ENCODE measurements around the gene ABHD4. TPM values are rescaled to one million over a fixed set of nuclear protein-coding genes. Genes with fewer than 3 reads are reported as not detected.

The ABHD4 gene
- total RNA-seq, 6 experiments from 2014 or later: 12.7 to 38.1 (median 18.5) TPM

GRCh38 chr14:22656945-22657731 lies 59.0 kb downstream of the ABHD4 start:
- Histone ChIP-seq H3K36me3 (no peaks in the 10 kb centered on the region), H3K27me3 (no peaks in the 10 kb centered on the region), H3K27ac (no peak overlapping the region), H3K4me3 (no peak overlapping the region), H3K4me1 (no peaks in the 10 kb centered on the region), H3K9me3 (no peaks in the 10 kb centered on the region)
- ATAC-seq (no peak), DNase-seq (no peak)
- intact Hi-C loops (cut with DNase I): loop anchor here (10.0 kb wide), 1 partner anchor 102 kb away; no protein-coding TSS in a partner anchor
- TF ChIP-seq POLR2A (IDR thresholded peaks at IDR 0.05): no peak
- no peak for TF ChIP-seq CTCF (IDR thresholded peaks at IDR 0.05)
- WGBS (ENCODE audit: insufficient coverage, low coverage, low lambda C conversion rate, missing lambda C conversion rate): 67% methylated on average over 1 of the region's 8 CpGs

GRCh38 chr14:22657861-22658260 lies 59.8 kb downstream of the ABHD4 start:
- ATAC-seq: peak; percentile 39 to 61 (median 44)
- Histone ChIP-seq H3K27ac (no peak overlapping the region), H3K4me3 (no peak overlapping the region), H3K4me1 (no peaks in the 10 kb centered on the region), H3K27me3 (no peaks in the 10 kb centered on the region), H3K9me3 (no peaks in the 10 kb centered on the region), H3K36me3 (no peaks in the 10 kb centered on the region)
- TF ChIP-seq POLR2A (IDR thresholded peaks at IDR 0.05) (no peak), CTCF (IDR thresholded peaks at IDR 0.05) (peak; percentile 23 to 44 (median 31))
- no peak for DNase-seq
- WGBS (ENCODE audit: insufficient coverage, low coverage, low lambda C conversion rate, missing lambda C conversion rate): 54% methylated on average over 1 of the region's 1 CpG
- intact Hi-C loops (cut with DNase I): loop anchor here (10.0 kb wide), 1 partner anchor 103 kb away; no protein-coding TSS in a partner anchor

DNA sequence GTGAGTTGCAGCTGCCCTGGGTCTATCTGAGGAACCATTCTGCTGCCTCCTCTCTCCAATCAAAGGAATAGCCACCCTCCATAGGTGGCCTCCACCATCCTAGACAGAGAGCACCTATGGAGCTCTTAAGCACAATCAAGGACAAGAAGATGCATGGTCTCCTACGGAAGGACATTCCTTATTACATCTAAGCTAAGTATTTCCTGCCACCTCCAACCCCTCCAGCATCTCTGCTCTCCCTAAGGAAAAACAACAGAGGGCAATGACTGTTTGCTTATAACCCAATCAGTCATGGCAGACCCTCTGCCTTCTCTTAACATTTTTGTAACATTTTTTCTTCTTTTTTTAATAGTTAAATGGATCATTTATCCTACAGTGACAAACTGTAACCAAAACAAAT lies 60.8 kb downstream of the ABHD4 start:
- DNase-seq (no peak), ATAC-seq (no peak)
- no peaks in the 10 kb centered on the region for H3K9me3 ChIP-seq
- no peaks in the 10 kb centered on the region for H3K36me3 ChIP-seq
- no peaks in the 10 kb centered on the region for H3K4me1 ChIP-seq
- 33% methylated on average over 1 of the region's 1 CpG for whole genome bisulfite sequencing (ENCODE audit: insufficient coverage, low coverage, low lambda C conversion rate, missing lambda C conversion rate)
- H3K4me3 ChIP-seq: no peak overlapping the region
- no peaks in the 10 kb centered on the region for H3K27me3 ChIP-seq
- TF ChIP-seq POLR2A (IDR thresholded peaks at IDR 0.05): no peak
- no peak for TF ChIP-seq CTCF (IDR thresholded peaks at IDR 0.05)
- intact Hi-C loops (cut with DNase I): loop anchor here (10.0 kb wide), 1 partner anchor 104 kb away; no protein-coding TSS in a partner anchor
- no peak overlapping the region for H3K27ac ChIP-seq

DNA sequence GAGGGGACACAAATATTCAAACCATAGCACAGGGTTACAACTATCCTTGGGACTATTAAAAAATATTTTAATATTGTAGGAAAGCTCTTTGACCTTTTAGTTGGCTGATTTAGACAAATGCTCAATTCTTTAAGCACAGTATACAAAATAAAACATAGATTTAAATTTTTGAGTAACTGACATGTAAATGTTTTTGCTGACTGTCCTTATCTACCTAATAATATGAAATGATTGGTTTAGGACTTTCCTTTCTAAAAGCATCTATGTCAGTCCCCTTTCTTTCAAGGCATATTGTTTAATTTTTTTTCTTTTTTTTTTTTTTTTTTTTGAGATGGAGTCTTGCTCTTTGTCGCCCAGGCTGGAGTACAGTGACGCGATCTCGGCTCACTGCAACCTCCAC lies 62.6 kb downstream of the ABHD4 start:
- WGBS (ENCODE audit: insufficient coverage, low coverage, low lambda C conversion rate, missing lambda C conversion rate): no CpG with 5 or more reads among the region's 4 CpGs
- no peak for TF ChIP-seq POLR2A (IDR thresholded peaks at IDR 0.05)
- no peak for TF ChIP-seq CTCF (IDR thresholded peaks at IDR 0.05)
- DNase-seq (no peak), ATAC-seq (no peak)
- no peak overlapping the region for H3K27ac ChIP-seq
- H3K4me3 ChIP-seq: no peak overlapping the region
- no peaks in the 10 kb centered on the region for H3K36me3 ChIP-seq
- H3K4me1 ChIP-seq: no peaks in the 10 kb centered on the region
- no peaks in the 10 kb centered on the region for H3K27me3 ChIP-seq
- intact Hi-C loops (cut with DNase I): no loop called here
- H3K9me3 ChIP-seq: no peaks in the 10 kb centered on the region

Other genes starting within 250 kb of the ABHD4 start
- gene DAD1, start 9.1 kb upstream of the ABHD4 start, total RNA-seq: 100 to 1,000 TPM; 107 to 249 (median 133) TPM
- not detected for gene OR6J1, start 46.1 kb downstream of the ABHD4 start, total RNA-seq
- 10 to 100 TPM; 64.3 to 80.1 (median 72.3) TPM for gene OXA1L, start 168.4 kb downstream of the ABHD4 start, total RNA-seq
- gene SLC7A7, start 217.1 kb downstream of the ABHD4 start, total RNA-seq: 10 to 100 TPM in 2 of 6 experiments, 1 to 10 TPM in 4; 6.2 to 11.4 (median 7.3) TPM
- 10 to 100 TPM; 42.0 to 96.6 (median 47.6) TPM for gene MRPL52, start 231.6 kb downstream of the ABHD4 start, total RNA-seq
- gene MMP14, start 238.3 kb downstream of the ABHD4 start, total RNA-seq: 10 to 100 TPM in 4 of 6 experiments, 1 to 10 TPM in 2; 8.7 to 26.0 (median 12.8) TPM